ENCODE results near the gene ACSL1.

The ACSL1 gene

GRCh38 chr4:184857441-184858121, 31.8 kb upstream of the ACSL1 start:
- no peak for TF ChIP-seq CTCF (IDR thresholded peaks at IDR 0.05; ENCODE audit: low read depth, low read length)
- no peak overlapping the region for H3K4me3 ChIP-seq (ENCODE audit: low read depth, low read length)

GRCh38 chr4:184856277-184856609, 30.5 kb upstream of the ACSL1 start:
- TF ChIP-seq CTCF (IDR thresholded peaks at IDR 0.05; ENCODE audit: low read depth, low read length), result no peak
- H3K4me3 ChIP-seq (ENCODE audit: low read depth, low read length), result no peak overlapping the region

- H3K4me3 ChIP-seq (ENCODE audit: low read depth, low read length), result no peak overlapping the region
- TF ChIP-seq CTCF (IDR thresholded peaks at IDR 0.05; ENCODE audit: low read depth, low read length), result no peak
These were observed 28.9 kb upstream of the ACSL1 start for GRCh38 chr4:184854673-184855072.

- H3K4me3 ChIP-seq (ENCODE audit: low read depth, low read length), result no peak overlapping the region
- no peak for TF ChIP-seq CTCF (IDR thresholded peaks at IDR 0.05; ENCODE audit: low read depth, low read length)
These were observed 27.7 kb upstream of the ACSL1 start for GRCh38 chr4:184853436-184853835.

GRCh38 chr4:184851886-184852285, 26.1 kb upstream of the ACSL1 start:
- H3K4me3 ChIP-seq (ENCODE audit: low read depth, low read length), result no peak overlapping the region
- no peak for TF ChIP-seq CTCF (IDR thresholded peaks at IDR 0.05; ENCODE audit: low read depth, low read length)

- H3K4me3 ChIP-seq (ENCODE audit: low read depth, low read length), result no peak overlapping the region
- no peak for TF ChIP-seq CTCF (IDR thresholded peaks at IDR 0.05; ENCODE audit: low read depth, low read length)
These were observed 25.4 kb upstream of the ACSL1 start for GRCh38 chr4:184851200-184851541.

- no peak for TF ChIP-seq CTCF (IDR thresholded peaks at IDR 0.05; ENCODE audit: low read depth, low read length)
- no peak overlapping the region for H3K4me3 ChIP-seq (ENCODE audit: low read depth, low read length)
These were observed 24.8 kb upstream of the ACSL1 start for GRCh38 chr4:184850431-184851199.
